ENCODE results near the gene TSSK3. TPM values are rescaled to one million over a fixed set of nuclear protein-coding genes. Genes with fewer than 3 reads are reported as not detected.

The TSSK3 gene
- total and polyA plus RNA-seq, 2 experiments from 2014 or later: not detected

GRCh38 chr1:32331549-32331948 lies 30.8 kb upstream of the TSSK3 start:
- Histone ChIP-seq H3K9me2 (ENCODE audit: insufficient read depth) (no peaks in the 10 kb centered on the region), H3K79me2 (replicated peaks; ENCODE audit: insufficient read depth) (peaks cover 18% of the 10 kb centered on the region), H3K27ac (ENCODE audit: low read depth) (peak overlapping the region; percentile 90), H4K20me1 (replicated peaks; ENCODE audit: insufficient read depth) (peaks cover 40% of the 10 kb centered on the region), H3K4me2 (no peak overlapping the region), H3F3A (replicated peaks; ENCODE audit: low read depth) (peaks cover 35% of the 10 kb centered on the region), H3K4me1 (ENCODE audit: insufficient read depth) (peaks cover 27% of the 10 kb centered on the region), H3K36me3 (ENCODE audit: insufficient read depth) (peaks cover 5% of the 10 kb centered on the region), H2AFZ (no peak overlapping the region), H3K4me3 (no peak overlapping the region), H3K27me3 (ENCODE audit: insufficient read depth) (peaks cover under 1% of the 10 kb centered on the region; the same call in 1 of the 2 replicates)
- Mint-ChIP-seq H3K9me3 (peaks cover 5% of the 10 kb centered on the region; the same call in 2 of the 3 replicates), H3K36me3 (ENCODE audit: low read depth) (peaks cover 79% of the 10 kb centered on the region), H3K27ac (peak overlapping the region; percentile 80), H3K27me3 (ENCODE audit: insufficient read depth, low read depth, poor library complexity) (peaks cover 37% of the 10 kb centered on the region), H3K4me1 (peaks cover 32% of the 10 kb centered on the region), H3K4me3 (peak overlapping the region; percentile 45; the same call in 1 of the 3 replicates)
- TF ChIP-seq REST (IDR thresholded peaks at IDR 0.05; ENCODE audit: unreplicated experiment) (no peak), CTCF (conservative IDR thresholded peaks at IDR 0.05; ENCODE audit: low read depth in 2 of 2) (no peak), POLR2AphosphoS5 (IDR thresholded peaks at IDR 0.05; ENCODE audit: low read depth) (no peak), ZNF331 (CRISPR knock-in tag; IDR thresholded peaks at IDR 0.05; ENCODE audit: low read depth) (no peak), JUNB (IDR thresholded peaks at IDR 0.05; ENCODE audit: unreplicated experiment) (no peak), EZH2phosphoT487 (IDR thresholded peaks at IDR 0.05; ENCODE audit: unreplicated experiment) (no peak), ZNF462 (CRISPR knock-in tag; IDR thresholded peaks at IDR 0.05) (no peak), STAT1 (IDR thresholded peaks at IDR 0.05; ENCODE audit: unreplicated experiment) (no peak), ETS1 (IDR thresholded peaks at IDR 0.05) (no peak), CREB1 (CRISPR knock-in tag; IDR thresholded peaks at IDR 0.05; ENCODE audit: low read depth) (no peak), EZH2 (IDR thresholded peaks at IDR 0.05; ENCODE audit: low read depth, unreplicated experiment) (no peak)
- DNase-seq (ENCODE audit: low spot score) (no peak), ATAC-seq (no peak)
